GM12878 (cell line): Measurements from ENCODE around the gene OPRM1. TPM values are rescaled to one million over a fixed set of nuclear protein-coding genes. Genes with fewer than 3 reads are reported as not detected.

ENCODE experiments used
- ATAC-seq: fragments of 200-7000 bp; cut with Tn5 transposase; 3 replicates; pipeline ENCODE4 v1.9.1; 2020; ENCODE audit warnings: mild to moderate bottlenecking, moderate library complexity
- BruUV-seq: library from RNA; stranded (reverse); fragments of 400-500 nt; replicated peaks from 2 replicates; lab custom pipeline; 2021; lab: Mats Ljungman, UMichigan
- CTCF ChIA-PET: fragments of 300-600 bp; sonication (Branson Sonifier 250); formaldehyde crosslinking; extraction: SDS; loops from one replicate; lab custom pipeline; 2021; ENCODE audit warnings: inconsistent platforms; lab: Yijun Ruan, JAX
- POLR2A ChIA-PET: fragments of 350-600 bp; formaldehyde crosslinking; extraction: SDS; loops from one replicate; lab custom pipeline; 2021; ENCODE audit warnings: inconsistent platforms; lab: Charles Lee
- RAD21 ChIA-PET: fragments of 300-600 bp; sonication (Branson Sonifier 250); formaldehyde crosslinking; loops from one replicate; lab custom pipeline; 2023; ENCODE audit warnings: antibody characterized with exemption; ENCODE audit not compliant: unreplicated experiment; lab: Charles Lee
- SMC1A ChIA-PET: fragments of 300-600 bp; sonication (Branson Sonifier 250); formaldehyde crosslinking; loops from one replicate; lab custom pipeline; 2023; ENCODE audit not compliant: unreplicated experiment, uncharacterized antibody; lab: Charles Lee
- DNase-seq: peaks from one replicate; pipeline ENCODE4 v3.0.0-alpha.2; 2011; ENCODE audit warnings: low read depth, low spot score
- FAIRE-seq: peaks from 3 replicates; lab custom pipeline; 2011; peaks lifted over from hg19 to GRCh38; lab: Jason Lieb, UNC
- H2AFZ ChIP-seq: 2 replicates; pipeline ENCODE4 v1.6.0; 2011; ENCODE audit warnings: low read depth, low read length, control low read depth; ENCODE audit not compliant: control insufficient read depth
- H3K27ac ChIP-seq: 2 replicates; pipeline ENCODE4 v1.5.1; 2011; ENCODE audit warnings: control low read depth; ENCODE audit not compliant: control insufficient read depth, insufficient read depth
- H3K27me3 ChIP-seq, 2 experiments: replicated peaks in 1 of 2; 2 replicates each; pipeline versions ENCODE4 v1.6.0 to v1.6.1; 2011; ENCODE audit warnings: low read length in 1 of 2; ENCODE audit not compliant: control insufficient read depth in 2 of 2, insufficient read depth in 2 of 2
- H3K36me3 ChIP-seq, 2 experiments: 2 replicates each; pipeline ENCODE4 v1.5.1; 2011; ENCODE audit warnings: low read length in 1 of 2; ENCODE audit not compliant: control insufficient read depth in 2 of 2, insufficient read depth in 2 of 2
- H3K4me1 ChIP-seq: 2 replicates; pipeline ENCODE4 v1.6.1; 2011; ENCODE audit warnings: mild to moderate bottlenecking, low read length, moderate library complexity, mixed read lengths; ENCODE audit not compliant: control insufficient read depth, insufficient read depth
- H3K4me2 ChIP-seq: 2 replicates; pipeline ENCODE4 v1.6.0; 2011; ENCODE audit warnings: control low read depth; ENCODE audit not compliant: control insufficient read depth, insufficient read depth
- H3K4me3 ChIP-seq: fragments of 200-600 bp; sonication (generic); 2 replicates; pipeline ENCODE4 v1.5.1; 2016
- H3K79me2 ChIP-seq: 2 replicates; pipeline ENCODE4 v1.6.0; 2011; ENCODE audit warnings: low read length; ENCODE audit not compliant: control insufficient read depth, insufficient read depth
- H3K9ac ChIP-seq: 2 replicates; pipeline ENCODE4 v1.8.0; 2011; ENCODE audit warnings: low read length, control low read depth, mixed read lengths; ENCODE audit not compliant: control insufficient read depth, insufficient read depth
- H3K9me3 ChIP-seq: replicated peaks from 3 replicates; pipeline ENCODE4 v1.5.1; 2011; ENCODE audit warnings: mild to moderate bottlenecking, low read length; ENCODE audit not compliant: control insufficient read depth, insufficient read depth
- H4K20me1 ChIP-seq: 2 replicates; pipeline ENCODE4 v1.6.0; 2011; ENCODE audit not compliant: control insufficient read depth, insufficient read depth
- ETV6 ChIP-seq, 2 experiments: fragments of 450-650 bp in 1 of 2; IDR thresholded peaks in 1 of 2; conservative IDR thresholded peaks in 1 of 2; 2 replicates each; pipeline ENCODE4 v1.6.1; 2014; ENCODE audit warnings: antibody characterized with exemption in 1 of 2, borderline replicate concordance in 1 of 2, low read depth in 1 of 2, mild to moderate bottlenecking in 1 of 2, moderate library complexity in 1 of 2
- LARP7 ChIP-seq: fragments of 450-650 bp; IDR thresholded peaks from 2 replicates; pipeline ENCODE4 v1.6.1; 2017; ENCODE audit warnings: mild to moderate bottlenecking
- MYB ChIP-seq: fragments of 150-350 bp; IDR thresholded peaks from 2 replicates; pipeline ENCODE4 v1.6.1; 2014; ENCODE audit warnings: mild to moderate bottlenecking, low read depth, low read length, borderline replicate concordance
- NFIC ChIP-seq: IDR thresholded peaks from 2 replicates; pipeline ENCODE4 v1.6.1; 2012; ENCODE audit warnings: low read depth, mild to moderate bottlenecking, inconsistent platforms, low read length, moderate library complexity
- NR2F1 ChIP-seq: fragments of 450-650 bp; conservative IDR thresholded peaks from 2 replicates; pipeline ENCODE4 v1.6.1; 2017; ENCODE audit warnings: mild to moderate bottlenecking
- RAD21 ChIP-seq: IDR thresholded peaks from 2 replicates; pipeline ENCODE4 v1.6.1; 2011; ENCODE audit warnings: mild to moderate bottlenecking, low read depth, low read length, moderate library complexity; ENCODE audit not compliant: insufficient read depth
- ZBTB11 ChIP-seq: fragments of 450-650 bp; formaldehyde crosslinking; IDR thresholded peaks from 2 replicates; pipeline ENCODE4 v1.5.0; 2022; ENCODE audit warnings: mild to moderate bottlenecking, missing genetic modification characterization
- ZBTB4 ChIP-seq: fragments of 450-650 bp; formaldehyde crosslinking; IDR thresholded peaks from 2 replicates; pipeline ENCODE4 v1.4.0; 2022; ENCODE audit warnings: mild to moderate bottlenecking, moderate library complexity
- in situ Hi-C: fragments of 300-500 bp; cut with MboI; formaldehyde crosslinking; loops from 9 replicates; pipeline ENCODE4 v1.14.3; 2018; ENCODE audit warnings: mixed read lengths
- intact Hi-C: fragments of 100-400 bp; cut with micrococcal nuclease; formaldehyde crosslinking; loops from one replicate; pipeline ENCODE4 v1.14.2; 2022; ENCODE audit not compliant: unreplicated experiment
- polyA plus RNA-seq, 11 experiments: library from polyadenylated mRNA; depleted of rRNA in 4 of 11; unstranded in 6 of 11; stranded (reverse) in 5 of 11; fragments of >200 nt; fragmentation: Nextera tagmentation in 4 of 11; fragmentation: Illumina TruSeq in 1 of 11; extraction: Ambion mirVana in 4 of 11; extraction: Trizol in 1 of 11; gene quantifications; 1 replicate in 1 of 11; 2 replicates in 10 of 11; pipeline versions ENCODE4 v1.2.1 to v1.2.3, GENCODE V29; 2011 to 2016; ENCODE audit warnings: inconsistent platforms in 2 of 11, missing spikeins in 2 of 11, low read depth in 1 of 11
- total RNA-seq, 4 experiments: library from RNA; depleted of rRNA in 3 of 4; stranded (reverse); fragments of >200 nt in 3 of 4; fragmentation: Illumina TruSeq in 1 of 4; extraction: Trizol in 1 of 4; gene quantifications; 2 replicates each; pipeline versions ENCODE4 v1.2.1 to v1.2.3, GENCODE V29; 2013 to 2021

The OPRM1 gene
- total and polyA plus RNA-seq, 10 of the 15 experiments (the other 5 are each of a cell fraction or from before 2014, with no cell fraction given), result not detected

- TF ChIP-seq ETV6 (conservative IDR thresholded peaks at IDR 0.05 in 1 of 2, IDR thresholded peaks at IDR 0.05 in 1 of 2; ENCODE audit: borderline replicate concordance in 1 of 2, low read depth in 1 of 2) (no peak), RAD21 (no peak), LARP7 (no peak), ZBTB4 (CRISPR knock-in tag) (no peak)
Measured at GRCh38 chr6:154157082-154157481, 118.0 kb downstream of the OPRM1 start (continued).

GRCh38 chr6:154157706-154158105 lies 118.7 kb downstream of the OPRM1 start:
- intact Hi-C loops, result loop anchor here (5.0 kb wide), 3 partner anchors 75 to 450 kb away; partner anchors contain the start of gene IPCEF1
- no peak for TF ChIP-seq NFIC
- TF ChIP-seq NR2F1, result peak; percentile 41; the same call in 1 of the 2 replicates
- TF ChIP-seq MYB, result no peak
- no peak for TF ChIP-seq ZBTB11 (CRISPR knock-in tag)
- H3K27ac ChIP-seq, result peak overlapping the region; percentile 64
- peak overlapping the region; percentile 95; the same call in 1 of the 2 replicates for H3K4me2 ChIP-seq
- H3K9ac ChIP-seq, result no peak overlapping the region; the same call in 1 of the 2 replicates
- H3K27me3 ChIP-seq, result no peaks in the 10 kb centered on the region
- SMC1A ChIA-PET, result interaction anchor here (0.7 to 16.7 kb wide), 20 partner anchors 8 to 197 kb away, joined by 3 to 258 read pairs (median 4); no protein-coding TSS in a partner anchor
- H4K20me1 ChIP-seq, result no peaks in the 10 kb centered on the region
- FAIRE-seq (no peak), ATAC-seq (no peak), DNase-seq (no peak)
- no peak overlapping the region for H2AFZ ChIP-seq
- H3K36me3 ChIP-seq, result peaks cover 7 to 8% of the 10 kb centered on the region in 2 experiments; a peak in 3 of 4 replicates
- in situ Hi-C loops, result loop anchor here (5.0 kb wide), 2 partner anchors 120 to 200 kb away; partner anchors contain the start of gene IPCEF1
- H3K4me3 ChIP-seq, result 0 out of 2 replicates have a peak overlapping the region, but pooled peaks have one; percentile 7
- RAD21 ChIA-PET, result interaction anchor here (0.8 to 6.2 kb wide), 19 partner anchors 14 to 517 kb away, joined by 3 to 56 read pairs (median 5); partner anchors contain the start of gene IPCEF1
- POLR2A ChIA-PET, result interaction anchor here (0.6 to 1.7 kb wide), 4 partner anchors 75 to 118 kb away, joined by 3 to 5 read pairs (median 4); no protein-coding TSS in a partner anchor
- H3K79me2 ChIP-seq, result peaks cover 4% of the 10 kb centered on the region
- CTCF ChIA-PET, result interaction anchor here (0.8 to 6.6 kb wide), 11 partner anchors 9 to 213 kb away, joined by 3 to 110 read pairs (median 9); no protein-coding TSS in a partner anchor
- H3K9me3 ChIP-seq, result peaks cover 7% of the 10 kb centered on the region
- peaks cover 30% of the 10 kb centered on the region for H3K4me1 ChIP-seq
- no TSS peak for BruUV-seq
